ENCODE data around the gene TNS3.

- TF ChIP-seq, protein P1, sequence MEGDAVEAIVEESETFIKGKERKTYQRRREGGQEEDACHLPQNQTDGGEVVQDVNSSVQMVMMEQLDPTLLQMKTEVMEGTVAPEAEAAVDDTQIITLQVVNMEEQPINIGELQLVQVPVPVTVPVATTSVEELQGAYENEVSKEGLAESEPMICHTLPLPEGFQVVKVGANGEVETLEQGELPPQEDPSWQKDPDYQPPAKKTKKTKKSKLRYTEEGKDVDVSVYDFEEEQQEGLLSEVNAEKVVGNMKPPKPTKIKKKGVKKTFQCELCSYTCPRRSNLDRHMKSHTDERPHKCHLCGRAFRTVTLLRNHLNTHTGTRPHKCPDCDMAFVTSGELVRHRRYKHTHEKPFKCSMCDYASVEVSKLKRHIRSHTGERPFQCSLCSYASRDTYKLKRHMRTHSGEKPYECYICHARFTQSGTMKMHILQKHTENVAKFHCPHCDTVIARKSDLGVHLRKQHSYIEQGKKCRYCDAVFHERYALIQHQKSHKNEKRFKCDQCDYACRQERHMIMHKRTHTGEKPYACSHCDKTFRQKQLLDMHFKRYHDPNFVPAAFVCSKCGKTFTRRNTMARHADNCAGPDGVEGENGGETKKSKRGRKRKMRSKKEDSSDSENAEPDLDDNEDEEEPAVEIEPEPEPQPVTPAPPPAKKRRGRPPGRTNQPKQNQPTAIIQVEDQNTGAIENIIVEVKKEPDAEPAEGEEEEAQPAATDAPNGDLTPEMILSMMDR (CRISPR knock-in tag; IDR thresholded peaks at IDR 0.05): no peak
- TF ChIP-seq, protein P2, sequence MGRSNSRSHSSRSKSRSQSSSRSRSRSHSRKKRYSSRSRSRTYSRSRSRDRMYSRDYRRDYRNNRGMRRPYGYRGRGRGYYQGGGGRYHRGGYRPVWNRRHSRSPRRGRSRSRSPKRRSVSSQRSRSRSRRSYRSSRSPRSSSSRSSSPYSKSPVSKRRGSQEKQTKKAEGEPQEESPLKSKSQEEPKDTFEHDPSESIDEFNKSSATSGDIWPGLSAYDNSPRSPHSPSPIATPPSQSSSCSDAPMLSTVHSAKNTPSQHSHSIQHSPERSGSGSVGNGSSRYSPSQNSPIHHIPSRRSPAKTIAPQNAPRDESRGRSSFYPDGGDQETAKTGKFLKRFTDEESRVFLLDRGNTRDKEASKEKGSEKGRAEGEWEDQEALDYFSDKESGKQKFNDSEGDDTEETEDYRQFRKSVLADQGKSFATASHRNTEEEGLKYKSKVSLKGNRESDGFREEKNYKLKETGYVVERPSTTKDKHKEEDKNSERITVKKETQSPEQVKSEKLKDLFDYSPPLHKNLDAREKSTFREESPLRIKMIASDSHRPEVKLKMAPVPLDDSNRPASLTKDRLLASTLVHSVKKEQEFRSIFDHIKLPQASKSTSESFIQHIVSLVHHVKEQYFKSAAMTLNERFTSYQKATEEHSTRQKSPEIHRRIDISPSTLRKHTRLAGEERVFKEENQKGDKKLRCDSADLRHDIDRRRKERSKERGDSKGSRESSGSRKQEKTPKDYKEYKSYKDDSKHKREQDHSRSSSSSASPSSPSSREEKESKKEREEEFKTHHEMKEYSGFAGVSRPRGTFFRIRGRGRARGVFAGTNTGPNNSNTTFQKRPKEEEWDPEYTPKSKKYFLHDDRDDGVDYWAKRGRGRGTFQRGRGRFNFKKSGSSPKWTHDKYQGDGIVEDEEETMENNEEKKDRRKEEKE (IDR thresholded peaks at IDR 0.05): no peak
- TF ChIP-seq HCFC1 (IDR thresholded peaks at IDR 0.05; ENCODE audit: low read depth, low read length): no peak
- TF ChIP-seq, protein P3, sequence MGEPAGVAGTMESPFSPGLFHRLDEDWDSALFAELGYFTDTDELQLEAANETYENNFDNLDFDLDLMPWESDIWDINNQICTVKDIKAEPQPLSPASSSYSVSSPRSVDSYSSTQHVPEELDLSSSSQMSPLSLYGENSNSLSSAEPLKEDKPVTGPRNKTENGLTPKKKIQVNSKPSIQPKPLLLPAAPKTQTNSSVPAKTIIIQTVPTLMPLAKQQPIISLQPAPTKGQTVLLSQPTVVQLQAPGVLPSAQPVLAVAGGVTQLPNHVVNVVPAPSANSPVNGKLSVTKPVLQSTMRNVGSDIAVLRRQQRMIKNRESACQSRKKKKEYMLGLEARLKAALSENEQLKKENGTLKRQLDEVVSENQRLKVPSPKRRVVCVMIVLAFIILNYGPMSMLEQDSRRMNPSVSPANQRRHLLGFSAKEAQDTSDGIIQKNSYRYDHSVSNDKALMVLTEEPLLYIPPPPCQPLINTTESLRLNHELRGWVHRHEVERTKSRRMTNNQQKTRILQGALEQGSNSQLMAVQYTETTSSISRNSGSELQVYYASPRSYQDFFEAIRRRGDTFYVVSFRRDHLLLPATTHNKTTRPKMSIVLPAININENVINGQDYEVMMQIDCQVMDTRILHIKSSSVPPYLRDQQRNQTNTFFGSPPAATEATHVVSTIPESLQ (CRISPR knock-in tag; conservative IDR thresholded peaks at IDR 0.05): no peak
- no peak for TF ChIP-seq ZMYM2 (CRISPR knock-in tag; IDR thresholded peaks at IDR 0.05)
- TF ChIP-seq, protein P4, sequence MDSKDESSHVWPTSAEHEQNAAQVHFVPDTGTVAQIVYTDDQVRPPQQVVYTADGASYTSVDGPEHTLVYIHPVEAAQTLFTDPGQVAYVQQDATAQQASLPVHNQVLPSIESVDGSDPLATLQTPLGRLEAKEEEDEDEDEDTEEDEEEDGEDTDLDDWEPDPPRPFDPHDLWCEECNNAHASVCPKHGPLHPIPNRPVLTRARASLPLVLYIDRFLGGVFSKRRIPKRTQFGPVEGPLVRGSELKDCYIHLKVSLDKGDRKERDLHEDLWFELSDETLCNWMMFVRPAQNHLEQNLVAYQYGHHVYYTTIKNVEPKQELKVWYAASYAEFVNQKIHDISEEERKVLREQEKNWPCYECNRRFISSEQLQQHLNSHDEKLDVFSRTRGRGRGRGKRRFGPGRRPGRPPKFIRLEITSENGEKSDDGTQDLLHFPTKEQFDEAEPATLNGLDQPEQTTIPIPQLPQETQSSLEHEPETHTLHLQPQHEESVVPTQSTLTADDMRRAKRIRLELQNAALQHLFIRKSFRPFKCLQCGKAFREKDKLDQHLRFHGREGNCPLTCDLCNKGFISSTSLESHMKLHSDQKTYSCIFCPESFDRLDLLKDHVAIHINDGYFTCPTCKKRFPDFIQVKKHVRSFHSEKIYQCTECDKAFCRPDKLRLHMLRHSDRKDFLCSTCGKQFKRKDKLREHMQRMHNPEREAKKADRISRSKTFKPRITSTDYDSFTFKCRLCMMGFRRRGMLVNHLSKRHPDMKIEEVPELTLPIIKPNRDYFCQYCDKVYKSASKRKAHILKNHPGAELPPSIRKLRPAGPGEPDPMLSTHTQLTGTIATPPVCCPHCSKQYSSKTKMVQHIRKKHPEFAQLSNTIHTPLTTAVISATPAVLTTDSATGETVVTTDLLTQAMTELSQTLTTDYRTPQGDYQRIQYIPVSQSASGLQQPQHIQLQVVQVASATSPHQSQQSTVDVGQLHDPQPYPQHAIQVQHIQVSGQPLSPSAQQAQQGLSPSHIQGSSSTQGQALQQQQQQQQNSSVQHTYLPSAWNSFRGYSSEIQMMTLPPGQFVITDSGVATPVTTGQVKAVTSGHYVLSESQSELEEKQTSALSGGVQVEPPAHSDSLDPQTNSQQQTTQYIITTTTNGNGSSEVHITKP (CRISPR knock-in tag; IDR thresholded peaks at IDR 0.05; ENCODE audit: low read depth): no peak
- no peak for TF ChIP-seq EP300 (IDR thresholded peaks at IDR 0.05; ENCODE audit: low read depth in 2 of 2, low read length in 2 of 2)
- no peak for TF ChIP-seq EP300 (CRISPR knock-in tag; IDR thresholded peaks at IDR 0.05; ENCODE audit: borderline replicate concordance)
- no peak for TF ChIP-seq ZNF318 (CRISPR knock-in tag; IDR thresholded peaks at IDR 0.05)
- no peak for TF ChIP-seq POLR2AphosphoS5 (IDR thresholded peaks at IDR 0.05; ENCODE audit: low read depth, low read length)
- no peak for TF ChIP-seq FOXP4 (CRISPR knock-in tag; IDR thresholded peaks at IDR 0.05)
- no peak for TF ChIP-seq ZNF12 (CRISPR knock-in tag; IDR thresholded peaks at IDR 0.05)
- no peak for TF ChIP-seq EED (CRISPR knock-in tag; IDR thresholded peaks at IDR 0.05)
- TF ChIP-seq ZNF510 (CRISPR knock-in tag; IDR thresholded peaks at IDR 0.05; ENCODE audit: low read depth): no peak
These were observed 129.2 kb downstream of the TNS3 start for GRCh38 chr7:47452715-47453092.

Data from HepG2 (cell line).